Stimulated activated CD4-positive, alpha-beta T cell treated with anti-CD3 and anti-CD28 coated beads, TNF-alpha, amount 100 ng/mL, for 4 hours (primary cell): ENCODE data around the gene GPS1.

Source experiments
- DNase-seq, 3 experiments: peaks; one replicate each; pipeline ENCODE4 v3.0.0-alpha.2; 2020; ENCODE audit warnings: low read depth in 3 of 3

GPS1 gene

DNA sequence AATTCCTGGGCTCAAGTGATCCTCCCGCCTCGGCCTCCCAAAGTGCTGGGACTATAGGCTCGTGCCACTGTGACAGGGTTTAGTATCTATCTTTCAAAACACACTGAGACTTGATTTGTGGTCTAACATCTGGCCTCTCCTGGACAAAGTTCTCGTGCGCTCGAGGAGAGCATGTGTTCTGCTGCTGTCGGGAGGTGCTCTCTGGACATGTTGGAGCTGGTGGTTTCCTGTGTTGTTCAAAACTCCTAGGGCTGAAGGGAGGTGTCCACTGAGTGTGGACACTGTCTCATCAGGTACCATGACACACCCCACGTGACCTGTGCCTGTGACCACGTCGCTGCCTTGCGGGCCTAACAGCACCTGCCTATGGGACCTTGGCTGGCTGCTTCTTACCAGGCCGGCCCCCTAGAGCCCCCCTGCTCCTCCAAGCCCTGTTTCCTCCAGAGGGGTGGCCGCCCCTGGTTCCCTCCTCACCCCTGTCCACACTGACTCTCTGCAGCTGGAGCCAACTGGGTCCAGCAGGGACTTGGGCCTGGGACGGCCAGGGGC, 5.7 kb upstream of the GPS1 start:
- no peak for DNase-seq

DNA sequence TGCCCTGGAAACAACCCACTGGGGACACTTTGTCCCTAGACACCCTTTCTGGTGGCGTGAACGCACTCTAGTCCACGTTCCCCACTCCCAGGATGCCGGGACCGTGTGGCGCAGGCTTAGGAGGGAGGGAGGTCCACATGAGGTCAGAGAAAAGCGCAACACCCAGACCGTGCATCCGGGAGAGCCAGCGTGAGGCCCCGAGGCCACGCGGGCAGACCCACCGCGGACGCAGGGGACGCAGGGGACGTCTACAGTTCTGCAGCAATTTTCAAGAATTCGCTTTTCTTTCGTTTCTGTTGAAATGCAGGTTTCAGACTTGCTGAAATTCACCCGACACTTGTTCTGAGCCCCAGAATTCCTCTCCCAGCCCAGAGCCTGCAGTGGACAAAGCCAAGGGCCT, 4.8 kb upstream of the GPS1 start:
- DNase-seq = no peak

DNA sequence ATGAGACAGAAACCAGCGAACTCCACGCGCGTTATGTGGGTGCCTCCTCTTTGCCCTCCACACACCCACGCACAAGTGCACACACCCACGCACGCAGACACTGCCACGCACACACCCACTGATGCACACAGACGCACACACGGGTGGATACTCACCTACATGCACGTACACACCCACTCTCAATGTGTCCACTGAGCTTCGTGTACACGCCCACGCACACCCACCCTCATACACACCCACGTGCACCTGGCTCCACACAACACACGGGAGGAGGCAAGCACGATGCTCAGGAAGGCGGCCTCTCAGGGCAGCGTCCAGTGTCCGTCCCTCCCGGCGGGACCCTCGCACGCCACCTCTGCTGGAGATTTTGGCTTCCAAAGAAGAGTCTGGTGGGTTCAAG, 4.3 kb upstream of the GPS1 start:
- DNase-seq = no peak

DNA sequence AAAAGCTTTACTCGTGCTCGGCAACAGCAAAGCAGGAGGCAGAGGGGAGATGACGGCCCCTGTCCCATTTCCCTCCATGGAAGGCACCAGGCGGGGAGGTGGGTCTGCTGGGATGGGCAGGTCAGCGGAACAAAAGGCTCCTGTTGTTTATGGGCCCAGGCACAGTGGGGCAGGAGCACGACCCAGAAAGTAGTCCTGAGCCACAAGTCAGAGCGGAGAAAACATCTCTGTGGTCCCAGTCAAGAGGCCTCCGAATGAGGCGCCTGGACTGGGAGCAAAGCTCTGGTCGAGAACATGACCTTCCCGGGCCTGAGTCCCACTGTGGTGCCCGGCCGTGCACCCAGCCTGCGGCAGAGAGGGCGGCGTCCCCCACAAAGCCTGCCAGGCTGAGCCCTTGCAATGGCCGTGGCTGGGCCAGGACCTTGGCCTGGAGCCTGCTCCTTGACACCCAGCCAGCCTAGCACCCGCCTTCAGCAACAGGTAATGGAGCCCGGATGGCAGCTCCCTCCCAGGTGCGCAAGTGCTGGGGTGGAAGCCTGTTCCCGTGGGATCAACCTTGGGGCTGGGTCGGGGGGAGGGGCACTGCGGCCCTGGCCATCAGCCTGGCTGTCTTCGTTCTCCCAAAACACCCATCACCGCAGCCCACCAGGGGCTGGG, 3.7 kb upstream of the GPS1 start:
- DNase-seq = no peak

DNA sequence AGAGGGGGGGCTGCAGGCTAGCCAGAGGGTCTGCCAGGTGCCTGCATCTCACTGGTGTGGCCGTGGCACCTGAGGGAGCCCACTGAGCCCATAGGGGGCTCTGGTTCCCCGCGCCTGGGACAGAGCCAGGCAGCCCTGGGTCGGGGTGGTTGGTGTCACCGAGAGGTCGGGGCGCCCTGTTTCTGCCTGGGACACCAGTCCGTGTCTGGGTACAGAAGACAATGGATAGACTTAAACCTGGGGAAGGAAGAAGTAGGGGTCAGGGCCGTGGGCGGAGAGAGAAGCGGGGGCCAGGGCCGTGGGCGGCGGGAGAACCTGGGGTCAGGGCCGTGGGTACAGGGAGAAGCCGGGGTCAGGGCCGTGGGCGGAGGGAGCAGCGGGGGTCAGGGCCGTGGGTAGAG, 3.1 kb upstream of the GPS1 start:
- no peak for DNase-seq

DNA sequence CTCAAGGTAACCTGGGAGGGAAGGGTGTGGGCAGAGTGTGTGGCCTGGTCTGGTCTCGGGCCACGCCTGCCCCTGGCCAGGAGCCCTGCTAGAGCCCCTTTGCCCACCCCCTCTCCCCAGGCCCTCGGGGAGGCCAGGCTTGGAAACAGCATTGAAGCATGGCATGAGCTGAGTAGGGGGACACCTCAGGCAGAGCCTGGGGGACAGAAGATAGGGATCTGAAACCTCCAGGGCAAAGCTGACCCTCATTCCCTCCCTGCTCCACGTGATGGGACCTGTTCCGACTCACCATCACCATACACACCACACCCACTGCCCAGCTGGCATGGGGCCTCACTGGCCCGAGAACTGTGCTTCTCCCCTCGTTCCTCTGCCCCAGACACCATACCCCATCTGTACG, 2.6 kb upstream of the GPS1 start:
- no peak for DNase-seq

DNA sequence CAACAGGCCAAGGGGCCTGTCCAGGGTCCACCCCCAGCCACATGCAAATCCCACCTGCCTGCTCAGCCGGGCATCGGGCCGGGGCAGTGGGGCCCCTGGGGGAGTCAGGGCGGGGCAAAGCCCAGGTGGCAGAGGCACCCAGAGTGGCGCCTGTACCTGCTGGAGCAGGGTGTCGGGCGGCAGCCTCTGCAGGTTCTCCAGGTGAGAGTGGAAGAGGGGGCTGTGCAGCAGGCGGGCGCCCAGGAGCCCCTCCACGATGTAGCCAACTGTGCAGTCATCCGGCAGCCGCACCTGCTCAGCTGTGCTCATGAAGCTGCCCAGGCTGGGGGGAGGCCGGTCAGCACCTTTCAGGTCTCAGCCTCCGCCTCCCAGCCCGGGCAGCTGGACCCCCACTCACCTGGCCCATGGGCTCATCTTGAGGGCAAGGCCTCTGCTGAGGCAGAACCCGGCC, 2.2 kb upstream of the GPS1 start:
- DNase-seq = no peak

DNA sequence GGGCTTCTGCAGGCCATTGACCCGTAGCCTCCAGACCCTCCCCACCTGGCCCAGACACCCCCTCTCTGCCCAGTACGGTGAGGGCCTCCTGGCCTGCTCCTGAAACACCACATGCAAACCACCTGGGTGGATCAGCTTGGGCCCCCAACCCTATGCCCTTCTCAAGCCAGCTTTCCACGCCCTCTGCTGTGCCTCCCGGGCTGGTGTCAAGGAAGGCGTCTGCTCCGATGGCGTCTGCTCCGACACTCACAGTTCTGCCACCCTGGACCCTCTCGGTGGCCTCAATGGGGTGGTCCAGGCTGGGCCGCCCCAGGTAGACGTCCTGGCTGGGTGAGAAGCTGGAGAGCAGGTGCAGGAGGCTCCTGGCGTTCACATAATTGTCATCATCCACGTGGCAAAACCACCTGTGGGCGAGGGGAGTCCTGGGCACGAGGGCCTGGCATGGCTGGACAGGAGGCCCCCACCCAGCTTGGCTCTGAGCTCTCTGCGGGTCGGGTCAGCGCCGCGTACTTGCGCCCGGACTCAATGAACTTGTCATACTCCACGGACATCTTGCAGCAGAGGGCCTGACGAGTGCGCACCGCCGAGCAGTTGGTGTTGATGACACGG, 1.4 kb upstream of the GPS1 start:
- DNase-seq = no peak

DNA sequence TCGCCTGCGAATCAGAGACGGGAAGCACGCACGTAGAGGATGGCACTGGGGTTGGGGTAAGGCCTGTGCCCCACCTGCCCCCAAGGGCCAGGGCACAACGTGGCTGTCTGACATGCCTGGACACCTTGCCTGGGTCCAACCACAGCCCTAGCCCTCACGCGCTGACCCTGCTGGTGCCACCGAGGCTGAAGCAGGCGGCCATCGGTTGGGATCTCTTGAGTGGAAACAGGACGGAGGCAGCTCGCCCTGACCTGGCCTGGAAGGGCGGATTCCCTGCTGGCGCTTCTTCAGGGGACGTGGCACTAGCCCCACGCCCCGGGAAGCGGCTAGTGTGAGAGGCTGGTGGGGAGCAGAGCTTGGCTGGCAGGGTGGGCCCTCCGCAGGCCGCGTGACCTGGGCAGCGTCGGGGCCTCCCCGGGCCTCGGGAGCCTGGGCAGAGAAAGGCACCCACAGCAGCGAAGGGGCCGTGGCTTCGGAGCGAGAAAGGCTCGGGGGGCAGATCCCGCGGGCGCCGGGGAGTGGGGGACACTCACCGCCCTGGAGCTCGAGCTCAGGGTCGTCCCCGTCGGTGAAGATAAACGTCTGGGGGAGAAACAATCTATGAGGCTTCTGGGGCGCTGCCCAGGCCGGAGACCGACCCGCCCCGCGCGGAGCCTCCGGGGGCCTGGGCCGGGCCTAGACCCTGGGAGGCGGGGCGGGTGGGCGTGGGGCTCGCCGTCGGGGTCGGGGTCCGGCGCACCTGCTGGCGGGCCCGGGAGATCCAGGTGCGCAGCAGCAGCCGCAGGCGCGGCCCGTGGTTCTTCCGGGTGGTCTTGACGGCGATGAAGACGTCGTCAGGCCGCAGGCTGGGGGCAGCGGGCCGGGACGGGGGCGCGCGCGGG, 697 bp upstream of the GPS1 start:
- DNase-seq = no peak

DNA sequence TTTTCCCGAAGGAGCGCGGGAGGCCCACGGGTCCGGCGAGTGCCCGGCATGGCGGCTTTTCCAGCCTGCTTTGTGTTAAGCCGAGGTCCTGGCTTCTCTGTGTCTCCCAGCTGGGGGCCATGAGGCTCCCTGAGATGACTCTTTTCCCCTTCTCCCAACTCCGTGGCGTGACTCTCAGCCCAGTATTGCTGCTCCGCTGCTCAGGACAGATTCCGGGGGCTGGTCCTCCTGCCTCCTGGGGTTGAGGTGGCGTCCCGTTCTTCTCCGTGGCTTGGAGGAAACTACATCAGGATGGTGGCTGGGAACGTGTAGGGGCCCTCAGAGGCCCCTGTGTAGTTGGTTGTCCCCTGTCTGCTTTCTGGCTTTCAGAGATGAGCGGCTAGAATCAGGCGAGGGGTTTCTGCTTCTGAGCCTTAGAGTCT, 951 bp downstream of the GPS1 start:
- DNase-seq = no peak

DNA sequence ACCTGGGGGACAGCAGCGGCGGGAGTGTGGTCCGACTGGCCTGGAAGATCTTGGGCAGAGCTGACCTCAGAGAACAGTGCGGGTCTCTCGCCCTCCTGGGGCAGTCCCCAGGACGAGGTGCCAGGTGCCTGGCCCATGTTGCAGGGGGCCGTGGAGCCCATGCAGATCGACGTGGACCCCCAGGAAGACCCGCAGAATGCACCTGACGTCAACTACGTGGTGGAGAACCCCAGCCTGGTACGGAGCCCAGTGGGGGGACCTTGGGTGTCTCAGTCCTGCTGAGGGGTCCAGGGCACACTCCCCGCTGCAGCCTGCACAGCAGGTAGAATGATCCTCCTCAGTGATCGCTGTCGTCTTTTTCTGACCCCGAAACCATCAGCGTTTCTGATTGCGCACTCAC, 1.4 kb downstream of the GPS1 start:
- no peak for DNase-seq

DNA sequence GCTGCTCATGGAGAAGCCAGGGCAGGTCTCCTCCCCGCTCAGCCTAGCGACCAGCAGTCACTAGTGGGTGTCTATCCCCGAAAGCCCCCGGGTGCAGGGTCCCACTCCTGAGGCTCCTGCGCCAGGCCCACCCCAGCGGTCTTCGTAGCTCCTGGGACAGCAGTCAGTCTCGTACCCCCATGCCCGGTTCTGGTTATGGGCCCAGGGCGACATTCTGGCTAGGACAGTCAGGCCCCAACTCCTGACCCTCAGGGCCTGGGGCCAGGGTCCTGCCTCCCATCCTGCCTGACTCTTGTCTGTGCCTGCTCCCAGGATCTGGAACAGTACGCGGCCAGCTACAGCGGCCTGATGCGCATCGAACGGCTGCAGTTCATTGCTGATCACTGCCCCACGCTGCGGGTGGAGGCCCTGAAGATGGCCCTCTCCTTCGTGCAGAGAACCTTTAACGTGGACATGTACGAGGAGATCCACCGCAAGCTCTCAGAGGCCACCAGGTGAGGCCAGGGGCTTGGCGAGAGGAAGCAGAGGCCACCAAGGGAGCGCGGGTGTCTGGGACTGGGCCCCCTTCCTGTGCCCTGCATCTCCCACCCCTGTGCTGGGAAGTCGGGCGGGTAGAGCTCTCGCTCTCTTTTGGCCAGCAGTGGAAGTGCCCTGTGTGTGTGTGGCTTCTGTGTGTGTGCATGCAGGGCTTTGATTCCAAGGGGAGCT, 2.0 kb downstream of the GPS1 start:
- DNase-seq = no peak

DNA sequence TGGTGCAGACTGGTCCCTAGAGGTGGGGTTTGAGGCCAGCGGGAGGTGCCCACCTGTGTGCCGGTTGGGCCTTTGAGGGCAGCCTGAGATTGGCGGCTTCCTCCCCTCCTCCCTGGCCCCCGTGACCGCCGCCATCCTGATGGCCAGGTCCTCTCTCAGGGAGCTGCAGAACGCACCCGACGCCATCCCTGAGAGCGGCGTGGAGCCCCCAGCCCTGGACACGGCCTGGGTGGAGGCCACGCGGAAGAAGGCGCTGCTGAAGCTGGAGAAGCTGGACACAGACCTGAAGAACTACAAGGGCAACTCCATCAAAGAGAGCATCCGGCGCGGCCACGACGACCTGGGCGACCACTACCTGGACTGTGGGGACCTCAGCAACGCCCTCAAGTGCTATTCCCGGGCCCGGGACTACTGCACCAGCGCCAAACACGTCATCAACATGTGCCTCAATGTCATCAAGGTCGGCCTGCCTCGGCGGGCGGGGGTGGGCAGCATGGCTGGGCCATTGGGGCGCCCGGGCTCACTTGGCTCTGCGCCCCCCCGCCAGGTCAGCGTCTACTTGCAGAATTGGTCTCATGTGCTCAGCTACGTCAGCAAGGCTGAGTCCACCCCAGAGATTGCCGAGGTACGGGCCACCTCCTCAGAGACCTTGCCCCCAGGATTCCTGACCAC, 2.8 kb downstream of the GPS1 start:
- no peak for DNase-seq

DNA sequence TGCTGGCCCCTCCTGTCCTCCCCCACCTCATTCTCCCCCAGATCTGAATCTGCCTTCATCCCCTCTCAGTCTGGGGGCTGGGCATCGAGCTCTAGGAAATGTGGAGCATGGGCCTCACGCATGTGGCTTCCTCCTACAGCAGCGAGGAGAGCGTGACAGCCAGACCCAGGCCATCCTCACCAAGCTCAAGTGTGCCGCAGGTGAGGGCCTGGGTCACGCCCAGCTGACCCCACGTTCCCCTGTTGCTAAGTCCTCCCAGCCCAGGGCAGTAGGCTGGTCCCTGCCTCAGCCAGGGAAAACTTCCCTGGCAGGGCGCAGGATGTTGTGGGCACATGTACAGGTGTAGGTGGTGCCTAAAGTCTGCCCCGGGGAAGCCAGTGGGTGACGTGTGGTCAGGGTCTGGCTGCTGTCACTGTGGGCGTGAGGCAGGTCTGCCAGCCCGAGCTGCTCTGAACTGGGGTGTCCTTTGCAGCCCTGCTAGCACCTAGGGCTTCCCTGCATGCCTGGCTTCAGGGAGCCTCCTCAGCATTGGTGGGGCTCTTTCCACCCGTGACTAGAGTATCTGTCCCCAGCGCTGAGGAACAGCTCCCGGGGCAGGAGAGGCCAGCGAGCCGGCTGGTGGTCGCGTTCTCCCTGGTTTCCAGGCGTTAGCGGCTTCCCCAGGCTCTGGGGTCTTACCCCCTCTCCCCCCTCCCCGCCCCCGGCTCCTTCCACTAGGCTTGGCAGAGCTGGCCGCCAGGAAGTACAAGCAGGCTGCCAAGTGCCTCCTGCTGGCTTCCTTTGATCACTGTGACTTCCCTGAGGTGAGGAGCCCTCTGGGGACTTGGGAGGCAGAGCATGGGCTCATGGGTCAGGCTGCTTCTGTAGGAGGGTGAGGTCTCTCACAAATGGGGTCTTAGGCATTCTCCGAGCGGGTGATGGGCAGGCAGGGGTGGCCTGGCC, 3.6 kb downstream of the GPS1 start:
- no peak for DNase-seq

DNA sequence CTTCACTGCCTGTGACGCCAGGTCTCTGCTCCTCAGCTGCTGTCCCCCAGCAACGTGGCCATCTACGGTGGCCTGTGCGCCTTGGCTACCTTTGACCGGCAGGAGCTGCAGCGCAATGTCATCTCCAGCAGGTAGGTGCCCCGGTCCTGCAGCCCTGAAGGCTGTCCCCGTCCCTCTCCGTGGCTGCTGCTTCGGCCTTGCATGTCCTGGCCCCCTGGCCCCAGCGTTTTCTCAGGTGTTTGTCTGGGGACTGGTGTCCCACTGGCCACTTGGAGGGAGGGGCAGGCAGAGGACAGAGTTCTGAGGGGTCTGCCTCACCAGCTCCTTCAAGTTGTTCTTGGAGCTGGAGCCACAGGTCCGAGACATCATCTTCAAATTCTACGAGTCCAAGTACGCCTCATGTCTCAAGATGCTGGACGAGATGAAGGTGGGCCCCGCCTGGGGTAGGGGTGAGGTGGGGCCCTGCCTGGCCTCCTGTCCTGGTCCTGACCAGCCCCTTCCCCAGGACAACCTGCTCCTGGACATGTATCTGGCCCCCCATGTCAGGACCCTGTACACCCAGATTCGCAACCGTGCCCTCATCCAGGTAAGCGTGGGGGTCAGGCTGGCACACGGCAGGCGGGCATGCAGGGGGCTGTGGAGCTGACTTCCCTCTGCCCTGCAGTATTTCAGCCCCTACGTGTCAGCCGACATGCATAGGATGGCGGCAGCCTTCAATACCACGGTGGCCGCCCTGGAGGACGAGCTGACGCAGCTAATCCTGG, 4.4 kb downstream of the GPS1 start:
- DNase-seq = no peak

DNA sequence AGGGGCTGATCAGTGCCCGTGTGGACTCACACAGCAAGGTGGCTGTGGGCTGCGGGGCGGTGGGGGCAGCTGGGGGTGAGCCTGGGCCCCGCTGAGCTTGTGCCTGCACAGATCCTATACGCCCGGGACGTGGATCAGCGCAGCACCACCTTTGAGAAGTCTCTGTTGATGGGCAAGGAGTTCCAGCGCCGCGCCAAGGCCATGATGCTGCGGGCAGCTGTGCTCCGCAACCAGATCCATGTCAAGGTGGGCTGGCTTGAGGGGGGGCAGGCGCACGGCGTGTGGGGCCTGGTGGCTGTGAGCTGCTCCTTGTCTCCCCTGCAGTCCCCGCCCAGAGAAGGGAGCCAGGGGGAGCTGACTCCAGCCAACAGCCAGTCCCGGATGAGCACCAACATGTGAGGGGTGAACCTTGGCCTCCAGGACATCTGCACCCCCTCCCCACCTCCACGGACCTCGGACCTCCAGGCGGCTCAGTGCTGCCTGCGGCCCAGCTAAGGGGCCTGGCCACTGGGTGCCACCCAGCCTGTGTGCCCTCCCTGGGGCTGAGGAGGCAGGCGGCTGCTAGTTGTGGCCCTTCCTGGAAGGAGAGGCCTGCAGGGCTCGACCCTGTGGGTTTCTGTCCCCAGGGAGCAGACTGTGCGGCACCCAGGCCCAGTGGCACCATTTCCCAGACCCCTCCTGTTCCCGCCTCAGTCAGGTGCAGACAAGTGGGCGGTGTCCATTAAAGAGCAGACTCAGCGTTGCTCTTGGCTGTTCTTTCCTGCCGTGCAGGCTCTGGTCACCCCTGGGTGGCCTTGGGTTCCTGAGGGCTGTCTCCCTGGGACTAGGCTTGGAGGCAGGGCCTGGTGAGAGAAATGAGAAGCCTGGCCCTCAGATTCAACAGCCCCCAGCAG, 5.3 kb downstream of the GPS1 start:
- DNase-seq = no peak

DNA sequence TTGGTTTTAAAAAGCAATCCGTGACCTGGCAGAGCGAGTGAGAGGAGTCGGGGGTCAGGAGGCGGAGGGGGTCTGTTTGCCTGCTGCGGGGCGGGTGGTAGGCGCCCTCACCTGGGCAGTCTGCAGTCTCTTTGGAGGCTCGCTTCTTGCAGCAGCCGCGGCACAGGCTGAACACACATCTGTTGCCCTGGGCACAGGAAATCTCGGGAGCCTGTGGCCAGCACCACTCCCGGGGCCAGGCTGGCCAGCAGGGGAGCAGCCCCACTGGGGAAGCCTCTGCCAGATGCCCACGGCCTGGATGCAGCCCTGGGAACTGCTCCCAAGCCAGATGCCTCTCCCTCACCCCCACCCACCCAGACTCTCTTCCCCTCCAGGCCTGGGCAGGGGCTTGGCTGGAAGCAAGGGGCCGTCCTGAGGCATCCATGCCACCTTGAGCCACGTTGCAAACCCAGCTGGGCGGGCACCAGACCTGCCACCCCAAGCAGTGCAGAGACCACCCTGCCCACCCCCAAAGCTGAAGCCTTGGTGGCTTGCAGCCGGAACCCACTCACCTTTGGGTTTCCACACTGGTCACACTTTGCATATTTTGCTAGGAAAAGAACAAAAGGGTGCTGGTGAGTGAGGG, 6.6 kb downstream of the GPS1 start:
- DNase-seq = no peak

DNA sequence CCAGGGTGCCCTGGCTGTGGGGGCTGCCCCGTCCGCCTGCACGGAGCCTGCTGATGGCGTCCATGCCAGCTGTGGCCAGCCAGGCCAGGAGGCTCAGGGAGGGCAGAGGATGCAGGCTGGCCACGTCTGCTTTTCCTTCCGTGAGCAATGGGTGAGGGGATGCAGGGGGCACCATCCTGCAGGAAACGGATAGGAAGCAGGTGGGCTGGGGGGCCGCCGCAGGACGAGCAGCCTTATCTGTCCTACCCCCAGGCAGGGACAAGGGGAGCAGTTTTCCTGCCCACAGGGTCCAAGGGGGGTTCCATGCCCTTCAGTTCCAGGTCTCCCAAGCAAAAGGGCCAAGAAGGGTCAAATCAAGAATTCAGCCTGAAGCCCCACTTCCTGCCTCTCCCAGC, 7.2 kb downstream of the GPS1 start:
- DNase-seq = no peak
